GM21717 (cell line): ENCODE data around the gene INAVA.
"Not testable (repeated sequence)": the region's sequence is repeated elsewhere in the genome, so short reads cannot be mapped to it uniquely, and the experiment has no call there.

Experiments
- ATAC-seq: cut with Tn5 transposase; IDR thresholded peaks from one replicate; pipeline ENCODE4 v1.9.1; 2021; ENCODE audit warnings: mild to moderate bottlenecking, moderate library complexity; ENCODE audit not compliant: unreplicated experiment

The INAVA gene

GRCh38 chr1:200916681-200917080, 22.0 kb downstream of the INAVA start:
- ATAC-seq, result no peak

DNA sequence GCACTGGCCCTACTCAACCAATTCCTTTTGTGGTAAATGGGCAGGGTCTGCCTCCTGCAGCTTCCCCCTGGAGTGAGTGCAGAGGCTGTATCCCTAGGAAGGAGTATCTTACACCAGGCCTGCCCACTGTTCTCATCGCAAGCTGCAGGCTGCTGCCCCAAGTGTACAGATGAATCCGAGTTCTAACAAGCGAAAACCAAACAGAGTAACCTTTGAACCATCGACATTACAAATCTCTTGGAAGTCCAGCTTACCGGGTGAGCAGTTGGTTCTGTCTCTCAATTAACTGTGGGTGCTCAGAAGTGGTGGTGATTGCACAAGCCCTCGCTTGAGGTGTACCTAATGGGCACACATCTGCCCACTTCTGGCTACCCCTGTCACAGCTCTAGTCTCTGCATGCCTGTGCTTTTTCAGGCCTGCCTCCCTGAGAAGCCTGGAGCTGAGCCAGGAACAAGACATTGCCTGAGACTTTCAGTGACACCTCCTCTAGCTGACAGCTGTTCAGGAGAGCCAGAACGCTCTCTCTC, 22.7 kb downstream of the INAVA start:
- ATAC-seq, result no peak

GRCh38 chr1:200918006-200918405, 23.3 kb downstream of the INAVA start:
- ATAC-seq, result no peak

DNA sequence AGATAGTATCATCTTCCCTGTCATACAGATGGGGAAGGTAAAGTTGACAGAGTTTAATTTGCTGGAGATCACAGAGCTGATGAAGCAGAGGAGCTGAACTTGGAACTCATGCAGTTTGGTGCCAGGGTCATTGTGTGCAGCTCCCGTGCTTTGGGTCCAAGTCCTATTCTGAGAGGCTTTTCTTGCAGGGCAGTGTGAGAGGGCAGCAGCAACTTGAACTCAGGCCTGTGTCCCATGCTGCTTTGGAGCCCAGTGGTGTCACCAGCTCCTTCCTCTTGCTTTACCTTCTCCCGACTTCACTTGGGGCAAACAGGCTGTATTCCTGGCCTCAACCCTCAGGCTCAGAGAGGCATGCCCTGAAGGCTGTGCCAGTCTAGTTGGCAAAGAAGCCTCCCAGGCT, 24.7 kb downstream of the INAVA start:
- ATAC-seq, result no peak

- ATAC-seq, result no peak
These were observed 26.9 kb downstream of the INAVA start for GRCh38 chr1:200921571-200922110.

GRCh38 chr1:200922406-200922805, 27.7 kb downstream of the INAVA start:
- no peak for ATAC-seq

DNA sequence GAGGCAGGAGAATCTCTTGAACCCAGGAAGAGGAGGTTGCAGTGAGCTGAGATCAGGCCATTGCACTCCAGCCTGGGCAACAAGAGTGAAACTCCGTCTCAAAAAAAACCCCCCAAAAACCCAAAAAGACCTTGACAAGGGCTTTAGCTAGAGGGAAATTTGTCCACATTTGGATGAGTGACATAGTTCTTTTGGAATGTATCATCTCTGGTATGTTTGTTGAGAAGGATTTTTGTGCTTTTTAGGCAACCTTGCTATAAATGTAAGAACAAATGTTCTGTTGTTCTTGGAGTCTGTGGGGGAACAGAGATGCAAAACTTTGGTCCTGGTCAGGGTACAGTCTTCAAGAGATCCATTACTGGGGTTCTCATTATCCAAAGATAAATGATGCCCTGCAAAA, 28.9 kb downstream of the INAVA start:
- ATAC-seq, result no peak

GRCh38 chr1:200925831-200926230, 31.1 kb downstream of the INAVA start:
- no peak for ATAC-seq

DNA sequence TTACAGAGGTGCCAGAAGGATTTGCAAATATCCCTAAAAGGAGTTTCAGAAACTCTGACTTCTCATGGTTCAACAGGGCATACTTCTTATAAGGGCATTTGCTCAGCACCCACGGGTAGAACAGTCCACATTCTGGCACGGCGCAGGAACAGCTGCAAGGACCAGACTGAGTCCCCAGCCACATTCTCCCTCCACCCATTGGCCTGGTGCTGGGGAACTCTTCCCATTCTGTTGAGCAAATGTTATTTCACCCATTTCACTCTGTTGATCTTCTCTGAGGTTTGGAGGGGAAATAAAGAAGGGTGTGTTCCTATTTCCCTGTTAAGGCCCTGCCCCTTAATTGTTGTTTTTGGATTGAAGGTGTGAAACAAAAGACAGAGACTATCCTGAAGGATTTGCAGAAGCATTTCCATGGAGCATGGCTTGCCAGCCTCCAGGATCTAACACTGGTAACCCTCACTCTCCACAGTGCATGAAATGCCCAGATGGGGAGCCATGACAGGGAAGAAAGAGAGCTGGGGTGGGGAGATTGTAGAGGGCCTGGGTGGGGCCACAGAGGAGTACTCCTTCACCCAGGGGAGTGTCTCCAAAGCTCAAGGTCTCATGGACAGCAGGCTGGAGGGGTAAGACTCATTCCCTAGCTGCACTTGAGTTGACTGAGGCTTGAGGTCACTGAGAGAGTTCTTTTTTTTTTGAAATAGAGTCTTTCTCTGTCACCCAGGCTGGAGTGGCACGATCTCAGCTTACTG, 35.0 kb downstream of the INAVA start:
- ATAC-seq, result no peak

GRCh38 chr1:200930285-200930684, 35.6 kb downstream of the INAVA start:
- not testable (repeated sequence) for ATAC-seq

- ATAC-seq, result no peak
These were observed 37.1 kb downstream of the INAVA start for GRCh38 chr1:200931776-200932175.

GRCh38 chr1:200934676-200935245, 40.1 kb downstream of the INAVA start:
- no peak for ATAC-seq

- not testable (repeated sequence) for ATAC-seq
These were observed 40.7 kb downstream of the INAVA start for GRCh38 chr1:200935286-200935962.

DNA sequence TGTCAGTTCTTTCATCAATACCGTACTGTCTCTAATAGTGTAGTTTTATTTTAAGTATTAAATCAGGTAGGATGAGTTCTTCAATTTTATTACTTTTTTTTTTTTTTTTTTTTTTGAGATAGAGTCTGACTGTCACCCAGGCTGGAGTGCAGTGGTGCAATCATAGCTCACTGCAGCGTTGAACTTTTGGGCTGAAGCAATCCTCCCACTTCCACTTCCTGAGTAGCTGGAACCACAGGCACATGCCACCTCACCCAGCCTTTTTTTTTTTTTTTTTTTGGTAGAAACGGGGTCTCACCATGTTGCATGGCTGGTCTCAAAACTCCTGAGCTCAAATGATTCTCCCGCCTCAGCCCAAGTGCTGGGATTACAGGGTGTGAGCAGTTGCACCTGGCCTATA, 44.3 kb downstream of the INAVA start:
- no peak for ATAC-seq

- ATAC-seq, result no peak
These were observed 50.4 kb downstream of the INAVA start for GRCh38 chr1:200945111-200945510.

DNA sequence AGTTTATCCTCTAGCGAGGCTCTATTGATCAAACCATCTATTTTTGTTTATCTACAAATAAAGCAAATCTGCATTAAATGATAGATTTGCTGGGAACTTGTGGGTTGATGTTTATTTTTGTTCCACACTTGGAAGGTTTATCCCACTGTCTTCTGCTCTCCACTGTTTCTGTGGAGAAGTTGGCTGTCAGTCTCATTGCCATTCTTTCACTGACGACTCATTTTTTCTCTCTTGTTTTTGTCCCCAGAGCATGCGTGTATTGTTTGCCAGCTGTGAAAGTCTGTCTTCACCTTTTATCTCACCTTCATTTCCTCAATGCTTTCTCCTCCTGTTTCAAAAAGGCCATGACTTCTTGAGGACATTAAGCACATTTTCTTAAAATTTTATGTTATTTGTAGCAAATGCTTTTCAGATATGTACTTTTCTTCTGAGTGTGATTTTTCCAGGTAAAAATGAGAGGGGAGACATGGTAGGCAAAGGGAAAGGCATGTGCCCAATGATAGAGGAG, 52.4 kb downstream of the INAVA start:
- ATAC-seq, result no peak

- ATAC-seq, result no peak
These were observed 54.9 kb downstream of the INAVA start for GRCh38 chr1:200949626-200950025.

GRCh38 chr1:200951016-200951415, 56.3 kb downstream of the INAVA start:
- ATAC-seq, result no peak

- ATAC-seq, result no peak
These were observed 59.7 kb downstream of the INAVA start for GRCh38 chr1:200954434-200954833.

DNA sequence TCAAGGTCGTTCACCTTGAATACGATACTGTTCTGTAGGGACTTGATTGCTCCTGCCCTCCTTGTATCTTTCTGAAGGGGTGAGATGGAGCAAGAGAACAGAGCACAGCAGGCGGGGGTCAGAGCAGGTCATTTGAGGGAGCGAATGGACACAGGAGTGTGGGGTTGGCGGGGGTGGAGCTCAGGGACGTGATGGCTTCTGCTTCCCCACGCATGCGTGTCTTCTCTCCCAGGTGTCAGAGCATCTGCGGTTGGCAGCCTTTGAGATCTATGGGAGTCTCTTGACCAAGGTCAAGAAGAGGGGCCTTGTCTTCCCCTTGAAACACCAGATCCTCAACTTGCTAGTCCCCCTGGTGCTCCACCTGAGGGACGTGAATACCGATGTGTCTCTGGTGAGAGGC, 63.9 kb downstream of the INAVA start:
- ATAC-seq, result no peak

- ATAC-seq, result no peak
These were observed 64.8 kb downstream of the INAVA start for GRCh38 chr1:200959411-200959921.
